PC-3 (cell line): ENCODE data around the gene SUSD6. TPM values are rescaled to one million over a fixed set of nuclear protein-coding genes. Genes with fewer than 3 reads are reported as not detected.

Experiments
- ATAC-seq: fragments of 200-7000 bp; cut with Tn5 transposase; 2 replicates; pipeline ENCODE4 v1.9.1; 2020; ENCODE audit warnings: mild to moderate bottlenecking, moderate library complexity
- BruUV-seq: library from RNA; stranded (reverse); fragments of 400-500 nt; replicated peaks from 2 replicates; lab custom pipeline; 2021; lab: Mats Ljungman, UMichigan
- CTCF ChIA-PET: fragments of 300-600 bp; sonication (Branson Sonifier 250); formaldehyde crosslinking; loops from one replicate; lab custom pipeline; 2022; ENCODE audit warnings: antibody characterized with exemption; lab: Charles Lee
- POLR2A ChIA-PET: fragments of 300-600 bp; sonication (Branson Sonifier 250); formaldehyde crosslinking; loops from one replicate; lab custom pipeline; 2022; ENCODE audit warnings: antibody characterized with exemption; ENCODE audit not compliant: unreplicated experiment; lab: Charles Lee
- DNase-seq: peaks from one replicate; pipeline ENCODE4 v3.0.0-alpha.2; 2015
- H2AFZ ChIP-seq: fragments of 300-600 bp; sonication (generic); 2 replicates; pipeline ENCODE4 v1.6.0; 2016; ENCODE audit warnings: antibody characterized with exemption, low read length
- H3F3A ChIP-seq: fragments of 300-600 bp; sonication (generic); one replicate; pipeline ENCODE4 v1.6.0; 2017; ENCODE audit warnings: antibody characterized with exemption, low read length, control low read depth, mild to moderate bottlenecking; ENCODE audit not compliant: unreplicated experiment
- H3K27ac ChIP-seq: fragments of 300-600 bp; sonication (generic); 2 replicates; pipeline ENCODE4 v1.5.1; 2016; ENCODE audit warnings: mild to moderate bottlenecking, low read length
- H3K27me3 ChIP-seq: fragments of 300-600 bp; sonication (generic); 2 replicates; pipeline ENCODE4 v1.6.1; 2016; ENCODE audit warnings: low read length, mixed read lengths
- H3K36me3 ChIP-seq: fragments of 300-600 bp; sonication (generic); 2 replicates; pipeline ENCODE4 v1.6.1; 2016; ENCODE audit warnings: low read depth, mixed run types, low read length, mixed read lengths
- H3K4me1 ChIP-seq: fragments of 300-600 bp; sonication (generic); 2 replicates; pipeline ENCODE4 v1.5.1; 2016; ENCODE audit warnings: low read length; ENCODE audit not compliant: insufficient read depth
- H3K4me2 ChIP-seq: fragments of 300-600 bp; sonication (generic); 2 replicates; pipeline ENCODE4 v1.6.0; 2016; ENCODE audit warnings: low read length
- H3K4me3 ChIP-seq: fragments of 300-600 bp; sonication (generic); 2 replicates; pipeline ENCODE4 v1.5.1; 2016; ENCODE audit warnings: mild to moderate bottlenecking, low read length, mixed read lengths
- H3K79me2 ChIP-seq: fragments of 300-600 bp; sonication (generic); 2 replicates; pipeline ENCODE4 v1.6.1; 2017; ENCODE audit warnings: low read length, mixed read lengths
- H3K9ac ChIP-seq: fragments of 300-600 bp; sonication (generic); 2 replicates; pipeline ENCODE4 v1.6.0; 2016; ENCODE audit warnings: mild to moderate bottlenecking, low read length
- H3K9me2 ChIP-seq: fragments of 300-600 bp; sonication (generic); replicated peaks from 2 replicates; pipeline ENCODE4 v1.6.1; 2016; ENCODE audit warnings: mixed run types, low read length, mixed read lengths
- H3K9me3 ChIP-seq: fragments of 300-600 bp; sonication (generic); 2 replicates; pipeline ENCODE4 v1.6.1; 2016; ENCODE audit warnings: low read length, mixed read lengths
- H4K20me1 ChIP-seq: fragments of 300-600 bp; sonication (generic); 2 replicates; pipeline ENCODE4 v1.6.1; 2016; ENCODE audit warnings: low read length, mixed read lengths
- EZH2 ChIP-seq: fragments of 300-600 bp; sonication (generic); IDR thresholded peaks from one replicate; pipeline ENCODE4 v1.6.1; 2017; ENCODE audit warnings: antibody characterized with exemption, mild to moderate bottlenecking, low read length; ENCODE audit not compliant: unreplicated experiment
- EZH2phosphoT487 ChIP-seq: fragments of 300-600 bp; sonication (generic); IDR thresholded peaks from 2 replicates; pipeline ENCODE4 v1.6.1; 2018; ENCODE audit warnings: mild to moderate bottlenecking, antibody characterized with exemption, low read length, borderline replicate concordance
- intact Hi-C: fragments of 100-400 bp; cut with micrococcal nuclease; formaldehyde crosslinking; loops from 2 replicates; pipeline ENCODE4 v1.9.0; 2023
- total RNA-seq: library from RNA; depleted of rRNA; stranded (reverse); fragments of >200 nt; gene quantifications from 2 replicates; pipeline ENCODE4 v1.2.3, GENCODE V29; 2014
- TF ChIP-seq, protein P1 (sequence below): fragments of 300-600 bp; sonication (generic); conservative IDR thresholded peaks from 2 replicates; pipeline ENCODE4 v1.5.1; 2017; ENCODE audit warnings: antibody characterized with exemption, low read depth, mild to moderate bottlenecking, low read length

Gene SUSD6
- total RNA-seq, 1 experiment from 2014 or later, result 6.1 TPM

DNA sequence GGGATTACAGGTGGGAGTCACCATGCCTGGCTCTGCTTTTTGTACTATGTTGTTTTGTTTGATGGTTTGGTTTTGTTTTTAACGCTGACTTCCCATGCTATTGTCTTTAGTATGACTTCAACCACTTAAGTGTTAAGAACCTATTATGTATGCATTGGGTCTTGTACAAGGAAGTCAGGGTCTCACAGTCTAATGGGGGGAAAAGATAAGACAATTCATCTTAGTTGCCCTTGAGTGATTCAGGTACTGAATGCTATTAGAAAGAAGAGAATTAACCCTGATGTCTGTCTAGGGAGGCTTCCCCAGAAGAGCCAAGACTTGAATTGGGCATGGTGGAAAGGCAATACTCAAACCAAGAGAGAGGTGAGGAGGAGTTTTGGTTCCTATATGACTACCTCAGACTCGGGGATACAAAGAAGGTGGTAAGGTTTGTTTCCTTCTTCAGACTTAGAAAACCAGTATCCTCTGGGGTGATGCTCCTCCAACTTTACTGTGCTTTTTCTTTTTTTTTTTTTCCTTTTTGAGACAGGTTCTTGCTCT lies 64.6 kb downstream of the SUSD6 start:
- ChIA-PET POLR2A (no interaction called here), CTCF (no interaction called here)
- BruUV-seq, result no TSS peak
- Histone ChIP-seq H3K4me3 (no peak overlapping the region), H3K9me2 (no peaks in the 10 kb centered on the region), H3K9ac (no peak overlapping the region), H3K36me3 (no peaks in the 10 kb centered on the region), H2AFZ (no peak overlapping the region), H3K79me2 (no peaks in the 10 kb centered on the region), H3K27me3 (no peaks in the 10 kb centered on the region), H4K20me1 (no peaks in the 10 kb centered on the region), H3F3A (no peaks in the 10 kb centered on the region), H3K4me1 (no peaks in the 10 kb centered on the region), H3K4me2 (no peak overlapping the region), H3K9me3 (no peaks in the 10 kb centered on the region), H3K27ac (no peak overlapping the region)
- intact Hi-C loops, result no loop called here
- DNase-seq (no peak), ATAC-seq (no peak)
- TF ChIP-seq, protein P1, sequence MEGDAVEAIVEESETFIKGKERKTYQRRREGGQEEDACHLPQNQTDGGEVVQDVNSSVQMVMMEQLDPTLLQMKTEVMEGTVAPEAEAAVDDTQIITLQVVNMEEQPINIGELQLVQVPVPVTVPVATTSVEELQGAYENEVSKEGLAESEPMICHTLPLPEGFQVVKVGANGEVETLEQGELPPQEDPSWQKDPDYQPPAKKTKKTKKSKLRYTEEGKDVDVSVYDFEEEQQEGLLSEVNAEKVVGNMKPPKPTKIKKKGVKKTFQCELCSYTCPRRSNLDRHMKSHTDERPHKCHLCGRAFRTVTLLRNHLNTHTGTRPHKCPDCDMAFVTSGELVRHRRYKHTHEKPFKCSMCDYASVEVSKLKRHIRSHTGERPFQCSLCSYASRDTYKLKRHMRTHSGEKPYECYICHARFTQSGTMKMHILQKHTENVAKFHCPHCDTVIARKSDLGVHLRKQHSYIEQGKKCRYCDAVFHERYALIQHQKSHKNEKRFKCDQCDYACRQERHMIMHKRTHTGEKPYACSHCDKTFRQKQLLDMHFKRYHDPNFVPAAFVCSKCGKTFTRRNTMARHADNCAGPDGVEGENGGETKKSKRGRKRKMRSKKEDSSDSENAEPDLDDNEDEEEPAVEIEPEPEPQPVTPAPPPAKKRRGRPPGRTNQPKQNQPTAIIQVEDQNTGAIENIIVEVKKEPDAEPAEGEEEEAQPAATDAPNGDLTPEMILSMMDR, result no peak

DNA sequence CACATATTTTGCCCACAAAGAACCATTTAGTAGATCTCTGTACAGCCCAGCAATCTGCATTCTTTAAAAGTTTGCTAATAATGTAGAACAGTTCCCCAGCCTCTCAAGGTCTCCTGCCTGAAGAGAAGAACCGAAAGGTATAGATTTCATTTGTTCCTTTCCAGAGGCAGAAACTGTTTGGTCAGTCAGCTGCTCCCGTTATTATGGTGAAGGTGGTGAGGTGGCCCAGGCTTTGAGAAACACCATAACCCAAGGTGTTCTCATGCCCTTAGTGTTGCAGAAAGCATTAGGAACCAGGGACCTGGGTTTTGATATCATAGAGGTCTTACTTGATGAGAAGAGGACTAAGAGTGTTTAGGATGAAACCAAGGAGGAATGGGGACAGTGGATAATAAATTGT lies 65.3 kb downstream of the SUSD6 start:
- H3K4me2 ChIP-seq, result no peak overlapping the region
- no peak overlapping the region for H3K4me3 ChIP-seq
- H3K27me3 ChIP-seq, result no peaks in the 10 kb centered on the region
- no peak for ATAC-seq
- no peaks in the 10 kb centered on the region for H4K20me1 ChIP-seq
- no peaks in the 10 kb centered on the region for H3K36me3 ChIP-seq
- no peaks in the 10 kb centered on the region for H3K9me3 ChIP-seq
- no peak overlapping the region for H3K27ac ChIP-seq
- POLR2A ChIA-PET, result no interaction called here
- CTCF ChIA-PET, result no interaction called here
- no peak overlapping the region for H3K9ac ChIP-seq
- no peaks in the 10 kb centered on the region for H3K4me1 ChIP-seq
- H2AFZ ChIP-seq, result no peak overlapping the region
- intact Hi-C loops, result no loop called here
- H3K79me2 ChIP-seq, result no peaks in the 10 kb centered on the region
- no peak for DNase-seq
- H3F3A ChIP-seq, result no peaks in the 10 kb centered on the region
- no peaks in the 10 kb centered on the region for H3K9me2 ChIP-seq
- TF ChIP-seq EZH2phosphoT487 (no peak), EZH2 (no peak)
- TF ChIP-seq, protein P1, result no peak
- no TSS peak for BruUV-seq

DNA sequence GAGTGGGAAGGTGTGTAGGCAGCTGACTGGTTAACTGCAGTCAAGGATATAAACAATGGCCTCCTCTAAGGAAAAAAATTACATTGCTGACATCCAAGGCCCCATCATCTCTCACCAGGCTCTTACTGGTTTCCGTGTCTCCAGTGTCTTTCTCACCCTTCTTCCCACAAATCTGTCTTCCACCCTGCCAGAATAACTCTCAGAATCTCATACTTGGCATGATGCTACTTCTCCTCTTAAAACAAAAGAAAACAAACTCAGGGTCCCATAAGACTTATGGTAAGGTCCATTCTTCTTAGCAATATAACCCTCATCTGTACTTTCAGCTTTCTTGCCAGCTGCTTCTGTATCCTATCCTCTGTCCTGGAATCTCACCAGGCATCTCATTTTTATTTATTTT lies 68.9 kb downstream of the SUSD6 start:
- intact Hi-C loops, result no loop called here
- H3K9ac ChIP-seq, result no peak overlapping the region
- no peaks in the 10 kb centered on the region for H3K79me2 ChIP-seq
- no peaks in the 10 kb centered on the region for H3F3A ChIP-seq
- CTCF ChIA-PET, result no interaction called here
- H3K9me2 ChIP-seq, result no peaks in the 10 kb centered on the region
- H3K4me3 ChIP-seq, result no peak overlapping the region
- H4K20me1 ChIP-seq, result no peaks in the 10 kb centered on the region
- no peaks in the 10 kb centered on the region for H3K27me3 ChIP-seq
- no peak overlapping the region for H2AFZ ChIP-seq
- H3K27ac ChIP-seq, result no peak overlapping the region
- peaks cover 7% of the 10 kb centered on the region for H3K4me1 ChIP-seq
- no peak for DNase-seq
- TF ChIP-seq EZH2, result no peak
- TF ChIP-seq, protein P1, result no peak
- no peak for TF ChIP-seq EZH2phosphoT487
- H3K36me3 ChIP-seq, result no peaks in the 10 kb centered on the region
- POLR2A ChIA-PET, result no interaction called here
- ATAC-seq, result no peak
- no peak overlapping the region for H3K4me2 ChIP-seq
- no peaks in the 10 kb centered on the region for H3K9me3 ChIP-seq
- BruUV-seq, result no TSS peak
